Natural killer cell treated with Interleukin-12 subunit alpha and Interleukin-12 subunit beta and Interleukin-15 and Interleukin-18, amount 100 ng/mL, for 72 hours (primary cell): ENCODE measurements around the gene ZNF527. TPM values are rescaled to one million over a fixed set of nuclear protein-coding genes. Genes with fewer than 3 reads are reported as not detected.
"Not testable (repeated sequence)": the region's sequence is repeated elsewhere in the genome, so short reads cannot be mapped to it uniquely, and the experiment has no call there.

Experiments
- ATAC-seq, 2 donors: fragments of 150-1000 bp; cut with Tn5 transposase in 1 of 2; sonication (Bioruptor Pico), chemical (Tn5 transposase) in 1 of 2; 2 replicates each; pipeline ENCODE4 v1.10.0; 2021
- DNase-seq: peaks from one replicate; pipeline ENCODE4 v3.0.0; 2022; ENCODE audit warnings: low spot score
- H3K27ac Mint-ChIP-seq, 2 donors: 1 replicate in 1 of 2; 2 replicates in 1 of 2; pipeline ENCODE4 v1.8.0; 2022; ENCODE audit warnings: mixed read lengths in 2 of 2, mild to moderate bottlenecking in 1 of 2, moderate library complexity in 1 of 2
- H3K27me3 Mint-ChIP-seq, 2 donors: 1 replicate in 1 of 2; 2 replicates in 1 of 2; pipeline ENCODE4 v1.8.0; 2022; ENCODE audit warnings: mixed read lengths in 2 of 2
- H3K36me3 Mint-ChIP-seq: one replicate; pipeline ENCODE4 v1.8.0; 2022; ENCODE audit warnings: mixed read lengths
- H3K4me1 Mint-ChIP-seq, 2 donors: 1 replicate in 1 of 2; 2 replicates in 1 of 2; pipeline ENCODE4 v1.8.0; 2022; ENCODE audit warnings: low read depth in 2 of 2, mixed read lengths in 2 of 2, mild to moderate bottlenecking in 1 of 2
- H3K4me3 Mint-ChIP-seq: one replicate; pipeline ENCODE4 v1.8.0; 2022; ENCODE audit warnings: mixed read lengths
- H3K9me3 Mint-ChIP-seq: 2 replicates; pipeline ENCODE4 v1.8.0; 2022; ENCODE audit warnings: mixed read lengths
- total RNA-seq, 2 donors: library from RNA; stranded (reverse); gene quantifications; one replicate each; pipeline ENCODE4 v1.2.3, GENCODE V29; 2022

Gene ZNF527
- total RNA-seq, 2 donors from 2014 or later: 5.6 to 6.7 TPM

DNA sequence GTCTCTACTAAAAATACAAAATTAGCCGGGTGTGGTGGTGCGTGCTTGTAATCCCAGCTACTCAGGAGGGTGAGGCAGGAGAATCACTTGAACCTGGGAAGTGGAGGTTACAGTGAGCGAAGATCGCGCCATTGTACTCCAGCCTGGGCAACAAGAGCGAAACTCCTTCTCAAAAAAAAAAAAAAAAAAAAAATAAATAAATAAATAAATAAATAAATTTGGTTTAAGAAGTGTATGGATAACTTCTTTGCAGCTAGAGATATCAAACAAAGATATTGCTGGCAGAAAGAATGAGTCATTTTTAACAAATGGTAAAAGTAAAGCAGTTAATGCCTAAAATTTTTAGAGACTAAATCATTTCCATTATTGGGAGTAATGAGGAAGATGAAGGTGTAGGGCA is 20.5 kb downstream of the ZNF527 start:
- DNase-seq, H3K27ac Mint-ChIP-seq, H3K4me1 Mint-ChIP-seq, H3K27me3 Mint-ChIP-seq, ATAC-seq, H3K4me3 Mint-ChIP-seq: not testable (repeated sequence)
- peaks cover 29% of the 10 kb centered on the region for H3K9me3 Mint-ChIP-seq
- H3K36me3 Mint-ChIP-seq: peaks cover 55% of the 10 kb centered on the region

DNA sequence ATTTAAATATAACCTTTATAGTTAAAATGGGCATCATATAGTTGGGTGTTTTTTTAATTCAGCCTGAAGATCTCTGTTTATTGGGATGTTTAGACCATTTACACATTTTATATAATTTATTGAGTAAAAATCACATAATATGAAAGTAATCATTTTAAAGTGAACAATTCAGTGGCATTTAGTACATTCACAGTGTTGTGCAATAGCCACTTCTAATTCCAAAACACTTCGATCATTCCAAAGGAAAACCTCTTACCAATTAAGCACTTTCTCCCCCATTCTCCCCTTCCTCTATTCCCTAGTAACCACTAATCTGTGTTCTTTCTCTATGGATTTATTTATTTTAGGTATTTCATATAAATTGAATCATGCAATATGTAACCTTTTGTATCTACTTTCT is 30.2 kb downstream of the ZNF527 start:
- H3K9me3 Mint-ChIP-seq: peaks cover 15% of the 10 kb centered on the region
- peaks cover 41% of the 10 kb centered on the region for H3K36me3 Mint-ChIP-seq
- DNase-seq (no peak), ATAC-seq (no peak)
- H3K27ac Mint-ChIP-seq: no peak overlapping the region
- no peaks in the 10 kb centered on the region for H3K4me1 Mint-ChIP-seq
- H3K4me3 Mint-ChIP-seq: no peak overlapping the region
- H3K27me3 Mint-ChIP-seq: no peaks in the 10 kb centered on the region

DNA sequence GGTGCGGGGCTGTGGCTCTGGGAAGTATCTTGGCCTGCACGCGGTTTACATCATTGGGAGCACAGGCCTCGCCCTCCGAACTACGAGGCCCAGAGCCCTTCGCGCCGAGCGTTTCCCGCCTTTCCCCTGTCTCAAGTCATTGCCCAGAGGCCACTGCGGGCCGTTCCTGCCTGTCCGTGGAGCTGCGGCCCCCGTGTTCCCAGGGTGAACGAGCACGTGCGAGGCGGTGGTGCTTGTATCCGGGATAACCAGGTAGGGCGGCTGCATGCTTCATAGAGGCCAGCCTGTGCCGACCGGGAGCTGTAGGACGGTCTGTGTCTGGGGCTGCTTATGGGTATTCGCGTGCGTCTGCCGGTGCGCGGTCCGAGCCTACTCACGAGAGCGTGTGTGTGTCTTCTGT is 32.5 kb downstream of the ZNF527 start:
- Mint-ChIP-seq H3K27me3 (no peaks in the 10 kb centered on the region), H3K4me1 (no peaks in the 10 kb centered on the region), H3K9me3 (peaks cover 19% of the 10 kb centered on the region), H3K4me3 (no peak overlapping the region), H3K36me3 (peaks cover 62% of the 10 kb centered on the region), H3K27ac (no peak overlapping the region)
- DNase-seq (no peak), ATAC-seq (no peak)

DNA sequence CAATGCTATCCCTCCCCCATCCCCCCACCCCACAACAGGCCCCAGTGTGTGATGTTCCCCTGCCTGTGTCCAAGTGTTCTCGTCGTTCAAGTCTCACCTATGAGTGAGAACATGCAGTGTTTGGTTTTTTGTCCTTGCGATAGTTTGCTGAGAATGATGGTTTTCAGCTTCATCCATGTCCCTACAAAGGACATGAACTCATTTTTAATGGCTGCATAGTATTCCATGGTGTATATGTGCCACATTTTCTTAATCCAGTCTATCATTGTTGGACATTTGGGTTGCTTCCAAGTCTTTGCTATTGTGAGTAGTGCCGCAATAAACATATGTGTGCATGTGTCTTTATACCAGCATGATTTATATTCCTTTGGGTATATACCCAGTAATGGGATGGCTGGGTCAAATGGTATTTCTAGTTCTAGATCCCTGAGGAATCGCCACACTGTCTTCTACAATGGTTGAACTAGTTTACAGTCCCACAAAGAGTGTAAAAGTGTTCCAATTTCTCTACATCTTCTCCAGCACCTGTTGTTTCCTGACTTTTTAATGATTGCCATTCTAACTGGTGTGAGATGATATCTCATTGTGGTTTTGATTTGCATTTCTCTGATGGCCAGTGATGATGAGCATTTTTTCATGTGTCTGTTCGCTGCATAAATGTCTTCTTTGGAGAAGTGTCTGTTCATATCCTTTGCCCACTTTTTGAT is 35.4 kb downstream of the ZNF527 start:
- peaks cover 17% of the 10 kb centered on the region for H3K9me3 Mint-ChIP-seq
- not testable (repeated sequence) for H3K4me1 Mint-ChIP-seq, DNase-seq, ATAC-seq, H3K27ac Mint-ChIP-seq, H3K4me3 Mint-ChIP-seq, H3K27me3 Mint-ChIP-seq
- peaks cover 58% of the 10 kb centered on the region for H3K36me3 Mint-ChIP-seq

DNA sequence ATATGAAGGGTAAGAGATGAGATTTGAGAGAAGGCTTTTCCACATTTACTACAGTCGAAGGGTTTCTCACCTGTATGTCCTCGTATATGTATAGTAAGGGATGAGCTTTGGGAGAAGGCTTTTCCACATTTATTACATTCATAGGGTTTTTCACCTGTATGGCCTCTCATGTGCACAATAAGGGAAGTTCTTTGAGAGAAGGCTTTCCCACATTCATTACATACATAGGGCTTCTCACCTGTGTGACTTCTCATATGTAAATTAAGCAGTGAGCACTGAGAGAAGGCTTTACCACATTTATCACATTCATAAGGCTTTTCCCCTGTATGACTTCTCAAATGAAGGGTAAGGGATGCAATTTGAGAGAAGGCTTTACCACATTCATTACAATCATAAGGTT is 41.8 kb downstream of the ZNF527 start:
- H3K4me1 Mint-ChIP-seq: no peaks in the 10 kb centered on the region
- no peak overlapping the region for H3K4me3 Mint-ChIP-seq
- H3K9me3 Mint-ChIP-seq: peaks cover 14% of the 10 kb centered on the region
- DNase-seq: no peak
- H3K27ac Mint-ChIP-seq: no peak overlapping the region
- H3K36me3 Mint-ChIP-seq: peaks cover 66% of the 10 kb centered on the region
- no peak for ATAC-seq
- no peaks in the 10 kb centered on the region for H3K27me3 Mint-ChIP-seq

DNA sequence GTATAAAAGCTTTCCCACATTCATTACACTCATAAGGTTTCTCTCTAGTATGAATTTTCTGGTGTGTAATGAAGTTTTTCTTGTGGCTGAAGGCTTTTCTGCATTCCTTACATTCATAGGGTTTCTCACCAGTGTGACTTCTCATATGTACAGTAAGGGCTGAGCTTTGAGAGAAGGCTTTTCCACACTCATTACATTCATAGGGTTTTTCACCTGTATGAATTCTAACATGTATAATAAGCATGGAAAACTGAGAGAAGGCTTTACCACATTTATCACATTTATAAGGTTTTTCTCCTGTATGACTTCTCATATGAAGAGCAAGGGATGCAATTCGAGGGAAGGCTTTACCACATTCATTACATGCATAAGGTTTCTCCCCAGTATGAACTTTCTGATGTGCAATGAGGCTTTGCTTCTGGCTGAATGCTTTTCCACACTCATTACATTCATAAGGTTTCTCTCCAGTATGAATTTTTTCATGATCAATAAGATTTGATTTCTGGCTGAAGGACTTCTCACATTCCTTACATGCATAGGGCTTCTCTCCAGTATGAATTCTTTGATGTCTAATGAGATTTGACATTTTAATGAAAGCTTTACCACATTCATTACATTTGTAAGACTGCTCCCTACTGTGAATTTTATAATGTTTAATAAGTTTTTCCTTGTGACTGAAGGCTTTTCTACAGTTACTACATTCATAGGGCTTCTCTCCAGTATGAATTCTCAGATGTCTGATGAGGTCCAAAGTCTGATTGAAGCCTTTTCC is 42.6 kb downstream of the ZNF527 start:
- H3K4me1 Mint-ChIP-seq: no peaks in the 10 kb centered on the region
- no peak overlapping the region for H3K4me3 Mint-ChIP-seq
- no peak overlapping the region for H3K27ac Mint-ChIP-seq
- H3K27me3 Mint-ChIP-seq: no peaks in the 10 kb centered on the region
- ATAC-seq (no peak), DNase-seq (no peak)
- peaks cover 68% of the 10 kb centered on the region for H3K36me3 Mint-ChIP-seq
- H3K9me3 Mint-ChIP-seq: peaks cover 17% of the 10 kb centered on the region

Other genes starting within 250 kb of the ZNF527 start
- gene ZNF585A, start 198.4 kb upstream of the ZNF527 start, total RNA-seq: 10 to 100 TPM in 1 of 2 donors, 1 to 10 TPM in 1; 8.1 to 13.3 TPM
- gene ZNF585B, start 160.6 kb upstream of the ZNF527 start, total RNA-seq: 10 to 100 TPM in 1 of 2 donors, 1 to 10 TPM in 1; 5.8 to 17.4 TPM
- gene ZNF383, start 152.9 kb upstream of the ZNF527 start, total RNA-seq: 10 to 100 TPM; 12.1 to 13.4 TPM
- 1 to 10 TPM; 3.6 to 6.2 TPM for gene ZNF569, start 96.3 kb downstream of the ZNF527 start, total RNA-seq
- 1 to 10 TPM; 3.6 to 7.1 TPM for gene ZNF570, start 98.3 kb downstream of the ZNF527 start, total RNA-seq
- 1 to 10 TPM; 4.1 to 4.7 TPM for gene ZNF793, start 135.8 kb downstream of the ZNF527 start, total RNA-seq
- gene ZNF571, start 223.7 kb downstream of the ZNF527 start, total RNA-seq: 1 to 10 TPM; 2.0 to 4.2 TPM
- 1 to 10 TPM; 1.2 to 2.3 TPM for gene ZNF540, start 223.8 kb downstream of the ZNF527 start, total RNA-seq